Ovary (tissue), 9 donors: ENCODE data around the gene LENG9. TPM values are rescaled to one million over a fixed set of nuclear protein-coding genes. Genes with fewer than 3 reads are reported as not detected.
"Not testable (repeated sequence)": the region's sequence is repeated elsewhere in the genome, so short reads cannot be mapped to it uniquely, and the experiment has no call there.

ENCODE experiments used
- DNase-seq, 5 donors: peaks; one replicate each; pipeline ENCODE4 v3.0.0-alpha.2; 2019 to 2020
- H3K27ac ChIP-seq, 2 donors: fragments of 200-600 bp; one replicate each; pipeline versions ENCODE4 v1.5.1 to v1.8.0; 2019 to 2022
- H3K27me3 ChIP-seq: fragments of 200-600 bp; one replicate; pipeline ENCODE4 v1.8.0; 2022
- H3K36me3 ChIP-seq: fragments of 200-600 bp; sonication (generic); one replicate; pipeline ENCODE4 v1.5.1; 2019
- H3K4me1 ChIP-seq: one replicate; pipeline ENCODE4 v1.8.1; 2013; ENCODE audit warnings: mild to moderate bottlenecking, moderate library complexity; ENCODE audit not compliant: insufficient read depth
- H3K4me3 ChIP-seq: fragments of 200-600 bp; sonication (generic); one replicate; pipeline ENCODE4 v1.5.1; 2017
- H3K9me3 ChIP-seq, 2 donors: fragments of 200-600 bp in 1 of 2; sonication (generic) in 1 of 2; one replicate each; pipeline versions ENCODE4 v1.5.1 to v1.8.1; 2013 to 2019; ENCODE audit warnings: mild to moderate bottlenecking in 1 of 2, moderate library complexity in 1 of 2
- EP300 ChIP-seq: sonication (generic); formaldehyde crosslinking; IDR thresholded peaks from one replicate; pipeline ENCODE4 v1.6.1; 2017; ENCODE audit warnings: antibody characterized with exemption
- POLR2A ChIP-seq: fragments of 450-650 bp; IDR thresholded peaks from one replicate; pipeline ENCODE4 v1.6.1; 2017; ENCODE audit warnings: antibody characterized with exemption, mild to moderate bottlenecking, moderate library complexity
- WGBS, 3 donors: extraction: QIAGEN DNeasy Blood & Tissue Kit in 1 of 3; methylation state at CpG; one replicate each; pipeline versions ENCODE4 v1.1.5 to v1.1.7; 2013 to 2017; 5-methylcytosine and 5-hydroxymethylcytosine counted together
- intact Hi-C, 4 donors: fragments of 100-400 bp; cut with DNase I; formaldehyde crosslinking; loops; one replicate each; pipeline versions ENCODE4 v1.11.0 to v1.15.1; 2022 to 2023
- polyA plus RNA-seq, 2 donors: library from polyadenylated mRNA; stranded (reverse); fragments of 200-250 nt in 1 of 2; fragments of 350-450 nt in 1 of 2; fragmentation: Illumina TruSeq in 1 of 2; extraction: RNeasy Lipid Tissue Mini Kit (QIAGEN cat#74804) in 1 of 2; gene quantifications; one replicate each; pipeline ENCODE4 v1.2.3, GENCODE V29; 2013 to 2014
- total RNA-seq, 7 donors: library from RNA; depleted of rRNA in 2 of 7; stranded (reverse); fragments of >200 nt in 2 of 7; fragmentation: NEBNext Ultra II Directional in 3 of 7; extraction: Animal tissue kit (Norgen Biotek cat#: 25700) in 3 of 7; gene quantifications; one replicate each; pipeline versions ENCODE4 v1.1.0 to v1.2.4, GENCODE V29; 2016 to 2023
- TF ChIP-seq, protein P1 (sequence below), 3 donors: fragments of 450-650 bp in 2 of 3; fragments of 200-600 bp in 1 of 3; IDR thresholded peaks; one replicate each; pipeline versions ENCODE4 v1.5.1 to v1.8.0; 2016 to 2022; ENCODE audit warnings: antibody characterized with exemption in 3 of 3, mild to moderate bottlenecking in 1 of 3
- donor health status: DM: no; HTN: no; CAD: no; lungs with moderate emphysema.
- donor health status: DM: no; HTN: no; CAD: no.
- donor health status: Bipolar disorder and iron deficiency.
- donor health status: DM: yes; HTN: yes; CAD: no.
- donor health status: DM: no; HTN: no; CAD: no.
- donor health status: DM: yes; HTN: yes; CAD: no.

The LENG9 gene
- total and polyA plus RNA-seq, 9 donors: 0.70 to 8.3 (median 4.1) TPM

DNA sequence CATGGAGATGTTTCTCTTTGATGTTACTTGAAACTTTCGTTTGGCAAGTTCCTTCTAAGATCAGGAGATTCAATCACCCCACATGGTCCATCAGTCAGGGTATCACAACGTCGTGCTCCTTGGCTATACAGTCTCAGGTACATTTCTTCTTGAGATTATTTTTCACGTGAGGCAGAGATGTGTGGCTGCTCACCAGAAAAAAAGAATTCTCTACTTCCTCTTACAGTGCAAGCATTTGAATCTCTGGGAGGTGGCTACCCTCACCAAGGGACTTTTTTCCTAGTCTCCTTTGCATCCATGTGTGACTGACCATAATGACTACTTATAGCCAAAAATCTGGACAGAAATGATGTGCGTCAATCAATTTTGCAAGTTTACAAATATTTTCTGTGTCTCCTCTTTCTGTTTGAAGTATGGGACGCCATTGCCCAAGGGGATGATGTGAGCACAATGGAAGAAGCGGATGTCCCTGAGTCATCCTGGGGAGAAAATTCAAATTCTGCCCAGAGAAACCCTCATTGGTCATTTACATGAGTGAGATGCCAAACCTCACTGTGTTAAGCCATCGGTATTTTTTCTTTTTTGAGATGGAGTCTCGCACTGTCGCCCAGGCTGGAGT lies 30.5 kb upstream of the LENG9 start:
- TF ChIP-seq EP300 (no peak), POLR2A (no peak)
- TF ChIP-seq, protein P1, sequence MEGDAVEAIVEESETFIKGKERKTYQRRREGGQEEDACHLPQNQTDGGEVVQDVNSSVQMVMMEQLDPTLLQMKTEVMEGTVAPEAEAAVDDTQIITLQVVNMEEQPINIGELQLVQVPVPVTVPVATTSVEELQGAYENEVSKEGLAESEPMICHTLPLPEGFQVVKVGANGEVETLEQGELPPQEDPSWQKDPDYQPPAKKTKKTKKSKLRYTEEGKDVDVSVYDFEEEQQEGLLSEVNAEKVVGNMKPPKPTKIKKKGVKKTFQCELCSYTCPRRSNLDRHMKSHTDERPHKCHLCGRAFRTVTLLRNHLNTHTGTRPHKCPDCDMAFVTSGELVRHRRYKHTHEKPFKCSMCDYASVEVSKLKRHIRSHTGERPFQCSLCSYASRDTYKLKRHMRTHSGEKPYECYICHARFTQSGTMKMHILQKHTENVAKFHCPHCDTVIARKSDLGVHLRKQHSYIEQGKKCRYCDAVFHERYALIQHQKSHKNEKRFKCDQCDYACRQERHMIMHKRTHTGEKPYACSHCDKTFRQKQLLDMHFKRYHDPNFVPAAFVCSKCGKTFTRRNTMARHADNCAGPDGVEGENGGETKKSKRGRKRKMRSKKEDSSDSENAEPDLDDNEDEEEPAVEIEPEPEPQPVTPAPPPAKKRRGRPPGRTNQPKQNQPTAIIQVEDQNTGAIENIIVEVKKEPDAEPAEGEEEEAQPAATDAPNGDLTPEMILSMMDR (IDR thresholded peaks at IDR 0.05): no peak
- Histone ChIP-seq H3K4me1 (no peaks in the 10 kb centered on the region), H3K27ac (no peak overlapping the region), H3K27me3 (no peaks in the 10 kb centered on the region), H3K4me3 (no peak overlapping the region), H3K36me3 (no peaks in the 10 kb centered on the region), H3K9me3 (no peaks in the 10 kb centered on the region)
- 68 to 81% (median 70%) methylated on average over 10 of the region's 10 CpGs for WGBS, 3 donors
- intact Hi-C loops: no loop called here
- no peak for DNase-seq

DNA sequence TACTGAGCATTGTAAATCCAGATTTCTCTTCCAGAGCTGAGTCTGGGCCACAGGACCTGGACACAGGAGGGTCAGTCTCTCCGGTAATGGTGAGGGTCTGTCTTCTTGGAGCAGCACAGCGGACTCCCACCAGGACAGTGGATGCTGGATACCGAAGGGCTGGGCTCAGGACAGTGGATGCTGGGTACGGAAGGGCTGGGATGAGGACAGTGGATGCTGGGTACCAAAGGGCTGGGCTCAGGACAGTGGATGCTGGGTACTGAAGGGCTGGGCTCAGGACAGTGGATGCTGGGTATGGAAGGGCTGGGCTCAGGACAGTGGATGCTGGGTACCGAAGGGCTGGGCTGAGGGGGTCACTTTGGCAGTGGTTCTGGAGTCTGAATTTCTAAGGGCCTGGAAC lies 29.5 kb upstream of the LENG9 start:
- DNase-seq, H3K4me1 ChIP-seq, H3K27ac ChIP-seq, H3K36me3 ChIP-seq, intact Hi-C loops, H3K27me3 ChIP-seq, H3K4me3 ChIP-seq, H3K9me3 ChIP-seq: not testable (repeated sequence)
- WGBS, 3 donors: 72 to 85% (median 77%) methylated on average over 5 of the region's 5 CpGs

DNA sequence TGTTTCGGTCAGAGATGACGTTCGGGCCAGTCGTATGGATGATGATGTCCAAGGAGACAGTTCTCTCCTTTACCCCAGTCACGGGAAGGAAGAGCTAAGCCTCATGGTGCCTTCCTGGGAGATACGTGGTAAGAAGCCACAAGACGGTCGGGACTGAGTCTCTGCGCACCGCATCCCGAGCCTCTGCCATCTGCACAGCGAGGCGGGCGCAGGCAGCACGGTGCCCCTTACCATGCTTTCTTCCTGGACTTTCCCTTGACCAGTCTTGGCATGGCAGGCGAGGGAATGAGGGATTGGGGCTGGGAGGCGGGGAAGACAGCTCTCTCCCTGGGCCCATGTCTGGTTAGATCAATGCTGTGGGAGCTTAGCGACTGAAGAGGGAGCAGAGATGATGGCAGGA lies 29.0 kb upstream of the LENG9 start:
- whole genome bisulfite sequencing, 3 donors: 80 to 85% (median 83%) methylated on average over 18 of the region's 18 CpGs
- intact Hi-C loops: no loop called here
- Histone ChIP-seq H3K27ac (no peak overlapping the region), H3K27me3 (no peaks in the 10 kb centered on the region), H3K9me3 (no peaks in the 10 kb centered on the region), H3K36me3 (no peaks in the 10 kb centered on the region), H3K4me3 (no peak overlapping the region), H3K4me1 (no peaks in the 10 kb centered on the region)
- no peak for TF ChIP-seq EP300
- TF ChIP-seq, protein P1 (IDR thresholded peaks at IDR 0.05): no peak
- no peak for TF ChIP-seq POLR2A
- DNase-seq: no peak

DNA sequence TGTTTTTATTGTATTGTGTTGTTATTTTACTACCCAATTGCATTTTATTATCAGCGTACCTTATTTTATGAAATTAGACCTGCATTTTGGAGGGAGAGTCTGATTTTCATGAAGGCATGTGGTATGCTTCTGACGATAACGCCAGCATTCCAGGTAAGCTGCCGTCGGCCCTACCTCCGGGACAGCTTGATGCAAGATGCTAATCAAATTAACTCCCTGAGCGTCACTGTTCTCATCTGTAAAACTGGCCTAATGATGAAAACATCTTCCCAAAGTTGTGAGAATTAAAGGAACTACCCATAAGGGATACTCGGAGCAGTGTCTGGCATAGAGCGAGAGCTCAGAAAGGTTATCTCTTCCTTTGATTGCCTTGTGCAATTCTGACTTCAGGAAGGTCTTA lies 26.2 kb upstream of the LENG9 start:
- H3K4me1 ChIP-seq: no peaks in the 10 kb centered on the region
- intact Hi-C loops: no loop called here
- DNase-seq: no peak
- TF ChIP-seq POLR2A: no peak
- no peak for TF ChIP-seq EP300
- TF ChIP-seq, protein P1 (IDR thresholded peaks at IDR 0.05): no peak
- no peaks in the 10 kb centered on the region for H3K9me3 ChIP-seq
- no peaks in the 10 kb centered on the region for H3K36me3 ChIP-seq
- WGBS, 3 donors: 57 to 63% (median 58%) methylated on average over 9 of the region's 9 CpGs
- H3K27ac ChIP-seq: no peak overlapping the region
- H3K27me3 ChIP-seq: no peaks in the 10 kb centered on the region
- no peak overlapping the region for H3K4me3 ChIP-seq

DNA sequence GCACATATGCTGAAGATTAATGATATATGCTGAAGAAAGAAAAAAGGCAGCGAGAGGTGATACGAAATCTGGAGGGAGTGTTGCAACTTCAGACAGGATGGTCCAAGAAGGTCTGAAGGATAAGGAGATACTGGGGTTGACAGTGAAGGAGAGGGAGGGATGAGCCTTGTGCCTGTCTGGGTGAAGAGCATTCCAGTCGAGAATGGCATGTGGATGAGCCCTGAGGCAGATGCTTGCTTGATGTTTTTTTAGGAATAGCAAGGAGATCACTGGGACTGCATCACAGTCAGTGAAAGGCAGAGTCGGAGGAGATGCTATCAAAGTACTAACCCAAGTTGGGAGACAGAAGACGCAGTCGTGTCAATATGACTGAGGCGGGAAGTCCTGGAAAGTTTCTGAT lies 25.8 kb upstream of the LENG9 start:
- 60 to 70% (median 63%) methylated on average over 7 of the region's 7 CpGs for WGBS, 3 donors
- H3K27ac ChIP-seq: no peak overlapping the region
- no peaks in the 10 kb centered on the region for H3K9me3 ChIP-seq
- H3K36me3 ChIP-seq: no peaks in the 10 kb centered on the region
- H3K4me1 ChIP-seq: no peaks in the 10 kb centered on the region
- H3K27me3 ChIP-seq: no peaks in the 10 kb centered on the region
- DNase-seq: no peak
- H3K4me3 ChIP-seq: no peak overlapping the region
- no peak for TF ChIP-seq POLR2A
- TF ChIP-seq, protein P1 (IDR thresholded peaks at IDR 0.05): no peak
- TF ChIP-seq EP300: no peak
- intact Hi-C loops: no loop called here
